Ovary (tissue), 9 donors: ENCODE data around the gene CCBE1. TPM values are rescaled to one million over a fixed set of nuclear protein-coding genes. Genes with fewer than 3 reads are reported as not detected.

Experiments used
- DNase-seq, 5 donors: peaks; one replicate each; pipeline ENCODE4 v3.0.0-alpha.2; 2019 to 2020
- H3K27ac ChIP-seq, 2 donors: fragments of 200-600 bp; one replicate each; pipeline versions ENCODE4 v1.5.1 to v1.8.0; 2019 to 2022
- H3K27me3 ChIP-seq: fragments of 200-600 bp; one replicate; pipeline ENCODE4 v1.8.0; 2022
- H3K36me3 ChIP-seq: fragments of 200-600 bp; sonication (generic); one replicate; pipeline ENCODE4 v1.5.1; 2019
- H3K4me1 ChIP-seq: one replicate; pipeline ENCODE4 v1.8.1; 2013; ENCODE audit warnings: mild to moderate bottlenecking, moderate library complexity; ENCODE audit not compliant: insufficient read depth
- H3K4me3 ChIP-seq: fragments of 200-600 bp; sonication (generic); one replicate; pipeline ENCODE4 v1.5.1; 2017
- H3K9me3 ChIP-seq, 2 donors: fragments of 200-600 bp in 1 of 2; sonication (generic) in 1 of 2; one replicate each; pipeline versions ENCODE4 v1.5.1 to v1.8.1; 2013 to 2019; ENCODE audit warnings: mild to moderate bottlenecking in 1 of 2, moderate library complexity in 1 of 2
- EP300 ChIP-seq: sonication (generic); formaldehyde crosslinking; IDR thresholded peaks from one replicate; pipeline ENCODE4 v1.6.1; 2017; ENCODE audit warnings: antibody characterized with exemption
- POLR2A ChIP-seq: fragments of 450-650 bp; IDR thresholded peaks from one replicate; pipeline ENCODE4 v1.6.1; 2017; ENCODE audit warnings: antibody characterized with exemption, mild to moderate bottlenecking, moderate library complexity
- WGBS, 3 donors: extraction: QIAGEN DNeasy Blood & Tissue Kit in 1 of 3; methylation state at CpG; one replicate each; pipeline versions ENCODE4 v1.1.5 to v1.1.7; 2013 to 2017; 5-methylcytosine and 5-hydroxymethylcytosine counted together
- intact Hi-C, 4 donors: fragments of 100-400 bp; cut with DNase I; formaldehyde crosslinking; loops; one replicate each; pipeline versions ENCODE4 v1.11.0 to v1.15.1; 2022 to 2023
- polyA plus RNA-seq, 2 donors: library from polyadenylated mRNA; stranded (reverse); fragments of 200-250 nt in 1 of 2; fragments of 350-450 nt in 1 of 2; fragmentation: Illumina TruSeq in 1 of 2; extraction: RNeasy Lipid Tissue Mini Kit (QIAGEN cat#74804) in 1 of 2; gene quantifications; one replicate each; pipeline ENCODE4 v1.2.3, GENCODE V29; 2013 to 2014
- total RNA-seq, 7 donors: library from RNA; depleted of rRNA in 2 of 7; stranded (reverse); fragments of >200 nt in 2 of 7; fragmentation: NEBNext Ultra II Directional in 3 of 7; extraction: Animal tissue kit (Norgen Biotek cat#: 25700) in 3 of 7; gene quantifications; one replicate each; pipeline versions ENCODE4 v1.1.0 to v1.2.4, GENCODE V29; 2016 to 2023
- TF ChIP-seq, protein P1 (sequence below), 3 donors: fragments of 450-650 bp in 2 of 3; fragments of 200-600 bp in 1 of 3; IDR thresholded peaks; one replicate each; pipeline versions ENCODE4 v1.5.1 to v1.8.0; 2016 to 2022; ENCODE audit warnings: antibody characterized with exemption in 3 of 3, mild to moderate bottlenecking in 1 of 3
- donor health status: DM: no; HTN: no; CAD: no; lungs with moderate emphysema.
- donor health status: DM: no; HTN: no; CAD: no.
- donor health status: Bipolar disorder and iron deficiency.
- donor health status: DM: yes; HTN: yes; CAD: no.
- donor health status: DM: no; HTN: no; CAD: no.
- donor health status: DM: yes; HTN: yes; CAD: no.

The CCBE1 gene
- total and polyA plus RNA-seq, 9 donors, result 15.9 to 109 (median 43.9) TPM

DNA sequence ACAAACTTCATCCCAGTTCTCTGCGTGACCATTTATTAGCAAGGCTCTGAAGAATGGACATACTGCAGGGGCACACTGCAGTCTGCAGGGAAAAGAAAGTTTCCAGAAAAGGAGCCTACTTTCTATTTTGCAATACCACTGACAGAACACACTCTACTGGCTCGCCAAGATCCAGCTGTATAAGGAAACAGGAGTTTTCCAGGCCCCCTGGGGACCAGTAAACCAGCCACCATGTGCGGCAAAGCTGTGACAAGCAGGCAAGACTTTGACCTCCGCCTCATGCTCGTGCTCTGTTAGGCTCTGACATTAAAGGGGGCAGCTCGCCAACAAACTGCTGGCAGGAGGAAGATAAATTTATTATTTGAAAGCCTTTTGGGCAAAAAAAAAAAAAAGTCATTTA lies 67.3 kb downstream of the CCBE1 start:
- no peaks in the 10 kb centered on the region for H3K27me3 ChIP-seq
- H3K9me3 ChIP-seq, result no peaks in the 10 kb centered on the region
- WGBS, 3 donors, result 66 to 84% (median 75%) methylated on average over 6 of the region's 6 CpGs
- H3K27ac ChIP-seq, result no peak overlapping the region
- no peak for DNase-seq
- H3K4me3 ChIP-seq, result no peak overlapping the region
- H3K4me1 ChIP-seq, result peaks cover 7% of the 10 kb centered on the region
- TF ChIP-seq POLR2A, result no peak
- TF ChIP-seq, protein P1, sequence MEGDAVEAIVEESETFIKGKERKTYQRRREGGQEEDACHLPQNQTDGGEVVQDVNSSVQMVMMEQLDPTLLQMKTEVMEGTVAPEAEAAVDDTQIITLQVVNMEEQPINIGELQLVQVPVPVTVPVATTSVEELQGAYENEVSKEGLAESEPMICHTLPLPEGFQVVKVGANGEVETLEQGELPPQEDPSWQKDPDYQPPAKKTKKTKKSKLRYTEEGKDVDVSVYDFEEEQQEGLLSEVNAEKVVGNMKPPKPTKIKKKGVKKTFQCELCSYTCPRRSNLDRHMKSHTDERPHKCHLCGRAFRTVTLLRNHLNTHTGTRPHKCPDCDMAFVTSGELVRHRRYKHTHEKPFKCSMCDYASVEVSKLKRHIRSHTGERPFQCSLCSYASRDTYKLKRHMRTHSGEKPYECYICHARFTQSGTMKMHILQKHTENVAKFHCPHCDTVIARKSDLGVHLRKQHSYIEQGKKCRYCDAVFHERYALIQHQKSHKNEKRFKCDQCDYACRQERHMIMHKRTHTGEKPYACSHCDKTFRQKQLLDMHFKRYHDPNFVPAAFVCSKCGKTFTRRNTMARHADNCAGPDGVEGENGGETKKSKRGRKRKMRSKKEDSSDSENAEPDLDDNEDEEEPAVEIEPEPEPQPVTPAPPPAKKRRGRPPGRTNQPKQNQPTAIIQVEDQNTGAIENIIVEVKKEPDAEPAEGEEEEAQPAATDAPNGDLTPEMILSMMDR (IDR thresholded peaks at IDR 0.05), result no peak
- no peak for TF ChIP-seq EP300
- H3K36me3 ChIP-seq, result no peaks in the 10 kb centered on the region
- intact Hi-C loops, result loop anchor here in 2 of 4 donors (10.0 kb wide), 3 partner anchors 115 to 195 kb away; no protein-coding TSS in a partner anchor

DNA sequence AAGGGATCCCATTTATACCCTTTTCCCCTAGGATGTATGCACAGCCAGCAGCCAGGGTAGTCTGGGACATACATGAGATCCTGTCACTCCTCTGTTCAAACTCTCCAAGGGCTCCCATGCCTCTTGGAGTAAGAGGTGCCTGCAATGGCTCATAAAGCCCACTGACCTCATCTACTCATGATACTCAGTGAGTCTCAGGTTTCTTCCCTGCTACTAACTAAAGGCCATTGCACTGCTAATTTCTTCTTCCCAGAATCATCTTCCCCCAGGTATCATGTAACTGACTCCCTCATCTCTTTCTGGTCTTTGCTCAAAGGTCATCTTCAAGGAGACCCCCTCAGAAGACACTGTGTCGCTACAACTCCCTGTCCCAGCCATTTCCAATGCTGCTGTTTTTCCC lies 68.2 kb downstream of the CCBE1 start:
- Histone ChIP-seq H3K27ac (no peak overlapping the region), H3K36me3 (no peaks in the 10 kb centered on the region), H3K4me1 (peaks cover 12% of the 10 kb centered on the region), H3K9me3 (no peaks in the 10 kb centered on the region), H3K4me3 (no peak overlapping the region), H3K27me3 (no peaks in the 10 kb centered on the region)
- 95 to 100% (median 97%) methylated on average over 1 of the region's 1 CpG for WGBS, 3 donors
- DNase-seq, result no peak
- intact Hi-C loops, result loop anchor here in 1 of 4 donors (10.0 kb wide), 2 partner anchors 114 to 164 kb away; no protein-coding TSS in a partner anchor
- TF ChIP-seq EP300, result no peak
- TF ChIP-seq POLR2A, result no peak
- TF ChIP-seq, protein P1 (IDR thresholded peaks at IDR 0.05), result no peak

GRCh38 chr18:59627414-59627813 lies 69.8 kb downstream of the CCBE1 start:
- peaks cover 15% of the 10 kb centered on the region for H3K4me1 ChIP-seq
- 96 to 97% (median 96%) methylated on average over 5 of the region's 5 CpGs for WGBS, 3 donors
- no peak for DNase-seq
- H3K27ac ChIP-seq, result no peak overlapping the region
- TF ChIP-seq POLR2A, result no peak
- H3K36me3 ChIP-seq, result no peaks in the 10 kb centered on the region
- H3K4me3 ChIP-seq, result no peak overlapping the region
- intact Hi-C loops, result loop anchor here in 1 of 4 donors (10.0 kb wide), 2 partner anchors 113 to 163 kb away; no protein-coding TSS in a partner anchor
- H3K9me3 ChIP-seq, result no peaks in the 10 kb centered on the region
- no peaks in the 10 kb centered on the region for H3K27me3 ChIP-seq

GRCh38 chr18:59624369-59624765 lies 72.9 kb downstream of the CCBE1 start:
- WGBS, 3 donors, result 45 to 52% (median 49%) methylated on average over 2 of the region's 2 CpGs
- Histone ChIP-seq H3K27ac (peak overlapping the region; percentile 65 to 77), H3K27me3 (no peaks in the 10 kb centered on the region), H3K36me3 (no peaks in the 10 kb centered on the region), H3K9me3 (no peaks in the 10 kb centered on the region), H3K4me1 (peaks cover 26% of the 10 kb centered on the region), H3K4me3 (no peak overlapping the region)
- no peak for TF ChIP-seq POLR2A
- TF ChIP-seq, protein P1 (IDR thresholded peaks at IDR 0.05), result no peak
- TF ChIP-seq EP300, result no peak
- intact Hi-C loops, result loop anchor here in 1 of 4 donors (10.0 kb wide), 2 partner anchors 110 to 160 kb away; no protein-coding TSS in a partner anchor
- DNase-seq, result no peak
